ENCODE measurements around the gene NCAM1. TPM values are rescaled to one million over a fixed set of nuclear protein-coding genes. Genes with fewer than 3 reads are reported as not detected.

The NCAM1 gene
- total and polyA plus RNA-seq, 2 donors from 2014 or later, result 1.7 to 3.0 TPM

DNA sequence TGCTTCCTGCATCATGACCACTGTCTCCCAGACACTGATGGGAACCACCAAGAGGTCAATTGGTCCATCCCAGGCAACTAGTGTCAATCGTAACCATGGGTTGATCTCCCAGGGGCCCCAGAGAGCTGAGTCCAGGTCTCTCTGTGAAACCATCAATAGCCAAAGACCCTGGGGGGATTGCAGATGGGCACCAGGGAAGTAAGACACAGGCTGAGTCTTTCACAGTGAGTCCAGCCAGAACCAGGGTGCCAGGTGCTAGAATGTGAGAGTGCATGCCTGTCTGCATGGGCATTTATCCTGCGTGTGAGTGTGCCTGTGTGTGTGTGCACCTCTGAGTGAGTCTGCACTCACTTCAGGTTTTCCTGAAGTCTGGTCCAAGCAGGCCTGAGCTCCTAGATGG lies 307.9 kb downstream of the NCAM1 start:
- H3K27ac ChIP-seq (ENCODE audit: low read depth in 2 of 2, low read length in 2 of 2), result no peak overlapping the region
- H3K27me3 ChIP-seq (ENCODE audit: control insufficient read depth, insufficient read depth, low read length), result no peaks in the 10 kb centered on the region
- no peaks in the 10 kb centered on the region for H3K4me1 ChIP-seq (ENCODE audit: control insufficient read depth in 2 of 3, insufficient read depth in 2 of 3, low read depth in 1 of 3, low read length in 3 of 3)
- no peak overlapping the region for H3K9ac ChIP-seq (ENCODE audit: low read length in 3 of 3)
- no peaks in the 10 kb centered on the region for H3K36me3 ChIP-seq (ENCODE audit: control insufficient read depth in 2 of 3, insufficient read depth in 3 of 3, low read length in 3 of 3)
- intact Hi-C loops (cut with DNase I), result no loop called here
- no peaks in the 10 kb centered on the region for H3K9me3 ChIP-seq (ENCODE audit: control insufficient read depth in 2 of 3, insufficient read depth in 1 of 3, low read length in 3 of 3)
- TF ChIP-seq, protein P1, sequence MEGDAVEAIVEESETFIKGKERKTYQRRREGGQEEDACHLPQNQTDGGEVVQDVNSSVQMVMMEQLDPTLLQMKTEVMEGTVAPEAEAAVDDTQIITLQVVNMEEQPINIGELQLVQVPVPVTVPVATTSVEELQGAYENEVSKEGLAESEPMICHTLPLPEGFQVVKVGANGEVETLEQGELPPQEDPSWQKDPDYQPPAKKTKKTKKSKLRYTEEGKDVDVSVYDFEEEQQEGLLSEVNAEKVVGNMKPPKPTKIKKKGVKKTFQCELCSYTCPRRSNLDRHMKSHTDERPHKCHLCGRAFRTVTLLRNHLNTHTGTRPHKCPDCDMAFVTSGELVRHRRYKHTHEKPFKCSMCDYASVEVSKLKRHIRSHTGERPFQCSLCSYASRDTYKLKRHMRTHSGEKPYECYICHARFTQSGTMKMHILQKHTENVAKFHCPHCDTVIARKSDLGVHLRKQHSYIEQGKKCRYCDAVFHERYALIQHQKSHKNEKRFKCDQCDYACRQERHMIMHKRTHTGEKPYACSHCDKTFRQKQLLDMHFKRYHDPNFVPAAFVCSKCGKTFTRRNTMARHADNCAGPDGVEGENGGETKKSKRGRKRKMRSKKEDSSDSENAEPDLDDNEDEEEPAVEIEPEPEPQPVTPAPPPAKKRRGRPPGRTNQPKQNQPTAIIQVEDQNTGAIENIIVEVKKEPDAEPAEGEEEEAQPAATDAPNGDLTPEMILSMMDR (IDR thresholded peaks at IDR 0.05; ENCODE audit: borderline replicate concordance, extremely low read depth, insufficient read depth), result no peak
- H3K4me3 ChIP-seq (ENCODE audit: low read length in 3 of 3), result no peak overlapping the region
- DNase-seq (no peak), FAIRE-seq (no peak)

DNA sequence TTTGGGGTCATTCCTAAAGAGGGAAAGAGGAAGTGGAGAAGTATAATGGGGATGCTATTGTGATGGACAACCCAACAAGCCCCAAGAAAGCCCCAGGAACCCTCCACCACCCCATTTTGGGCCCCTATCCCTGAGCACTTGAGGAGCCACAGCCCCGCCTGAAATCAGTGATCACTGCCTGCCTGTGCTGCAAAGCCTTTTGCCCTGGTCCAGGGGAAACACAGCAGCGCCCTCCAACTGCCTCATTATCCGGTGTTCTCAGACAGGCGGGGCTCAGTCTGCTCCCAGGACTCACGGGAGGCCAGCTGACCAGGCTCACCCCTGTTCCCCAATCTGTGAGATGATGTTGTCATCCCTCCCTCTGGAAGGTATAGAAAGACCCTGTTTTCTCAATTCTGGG lies 308.4 kb downstream of the NCAM1 start:
- intact Hi-C loops (cut with DNase I), result no loop called here
- Histone ChIP-seq H3K9ac (ENCODE audit: low read length in 3 of 3) (no peak overlapping the region), H3K9me3 (ENCODE audit: control insufficient read depth in 2 of 3, insufficient read depth in 1 of 3, low read length in 3 of 3) (no peaks in the 10 kb centered on the region), H3K27me3 (ENCODE audit: control insufficient read depth, insufficient read depth, low read length) (no peaks in the 10 kb centered on the region), H3K36me3 (ENCODE audit: control insufficient read depth in 2 of 3, insufficient read depth in 3 of 3, low read length in 3 of 3) (no peaks in the 10 kb centered on the region), H3K4me1 (ENCODE audit: control insufficient read depth in 2 of 3, insufficient read depth in 2 of 3, low read depth in 1 of 3, low read length in 3 of 3) (no peaks in the 10 kb centered on the region), H3K4me3 (ENCODE audit: low read length in 3 of 3) (no peak overlapping the region), H3K27ac (ENCODE audit: low read depth in 2 of 2, low read length in 2 of 2) (no peak overlapping the region)
- TF ChIP-seq, protein P1 (IDR thresholded peaks at IDR 0.05; ENCODE audit: borderline replicate concordance, extremely low read depth, insufficient read depth), result no peak
- DNase-seq (no peak), FAIRE-seq (no peak)

DNA sequence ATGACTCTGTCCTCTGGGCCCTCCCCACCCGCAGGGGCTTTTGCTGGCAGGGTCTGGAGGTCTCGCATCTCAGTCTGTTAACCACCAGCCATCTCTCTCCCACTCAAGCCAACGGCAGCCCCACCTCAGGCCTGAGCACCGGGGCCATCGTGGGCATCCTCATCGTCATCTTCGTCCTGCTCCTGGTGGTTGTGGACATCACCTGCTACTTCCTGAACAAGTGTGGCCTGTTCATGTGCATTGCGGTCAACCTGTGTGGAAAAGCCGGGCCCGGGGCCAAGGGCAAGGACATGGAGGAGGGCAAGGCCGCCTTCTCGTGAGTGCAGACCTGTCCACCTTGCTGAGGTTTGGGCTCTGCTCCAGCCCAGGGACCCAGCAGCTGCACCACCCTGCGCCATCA lies 308.9 kb downstream of the NCAM1 start:
- intact Hi-C loops (cut with DNase I), result no loop called here
- no peak for DNase-seq
- no peak for FAIRE-seq
- TF ChIP-seq, protein P1 (IDR thresholded peaks at IDR 0.05; ENCODE audit: borderline replicate concordance, extremely low read depth, insufficient read depth), result no peak
- Histone ChIP-seq H3K27me3 (ENCODE audit: control insufficient read depth, insufficient read depth, low read length) (no peaks in the 10 kb centered on the region), H3K27ac (ENCODE audit: low read depth in 2 of 2, low read length in 2 of 2) (no peak overlapping the region), H3K4me1 (ENCODE audit: control insufficient read depth in 2 of 3, insufficient read depth in 2 of 3, low read depth in 1 of 3, low read length in 3 of 3) (no peaks in the 10 kb centered on the region), H3K4me3 (ENCODE audit: low read length in 3 of 3) (no peak overlapping the region), H3K9me3 (ENCODE audit: control insufficient read depth in 2 of 3, insufficient read depth in 1 of 3, low read length in 3 of 3) (no peaks in the 10 kb centered on the region), H3K36me3 (ENCODE audit: control insufficient read depth in 2 of 3, insufficient read depth in 3 of 3, low read length in 3 of 3) (no peaks in the 10 kb centered on the region), H3K9ac (ENCODE audit: low read length in 3 of 3) (no peak overlapping the region)

DNA sequence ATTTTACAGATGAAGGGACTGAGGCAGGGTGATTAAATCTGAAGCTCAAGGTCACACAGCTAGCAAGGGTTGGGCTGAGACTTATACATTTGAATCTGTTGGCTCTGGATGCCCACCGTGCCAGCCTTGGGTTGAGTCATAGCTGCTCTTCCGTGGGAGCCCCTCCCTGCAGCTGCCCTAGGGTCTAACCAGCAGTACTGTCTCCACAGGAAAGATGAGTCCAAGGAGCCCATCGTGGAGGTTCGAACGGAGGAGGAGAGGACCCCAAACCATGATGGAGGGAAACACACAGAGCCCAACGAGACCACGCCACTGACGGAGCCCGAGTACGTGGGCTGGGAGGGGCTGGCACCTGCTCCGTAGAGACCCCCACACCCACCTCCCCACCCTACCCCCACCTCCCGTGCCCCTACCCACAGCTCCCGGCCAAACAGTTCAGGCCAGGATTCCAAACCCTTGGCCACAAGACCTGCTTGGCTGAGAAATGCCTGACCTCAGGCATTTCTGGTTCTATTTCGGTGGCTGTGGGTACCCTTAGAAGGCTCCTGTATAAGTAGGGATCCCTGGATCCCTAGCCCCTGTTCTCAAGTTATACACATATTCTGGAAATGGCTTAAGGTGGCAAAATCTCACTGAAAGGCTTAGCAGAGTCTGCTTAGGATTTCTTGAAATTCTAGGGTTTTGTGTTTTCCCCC lies 310.5 kb downstream of the NCAM1 start:
- no peak overlapping the region for H3K9ac ChIP-seq (ENCODE audit: low read length in 3 of 3)
- no peak for DNase-seq
- H3K27me3 ChIP-seq (ENCODE audit: control insufficient read depth, insufficient read depth, low read length), result no peaks in the 10 kb centered on the region
- H3K36me3 ChIP-seq (ENCODE audit: control insufficient read depth in 2 of 3, insufficient read depth in 3 of 3, low read length in 3 of 3), result no peaks in the 10 kb centered on the region
- H3K27ac ChIP-seq (ENCODE audit: low read depth in 2 of 2, low read length in 2 of 2), result no peak overlapping the region
- TF ChIP-seq, protein P1 (IDR thresholded peaks at IDR 0.05; ENCODE audit: borderline replicate concordance, extremely low read depth, insufficient read depth), result no peak
- H3K9me3 ChIP-seq (ENCODE audit: control insufficient read depth in 2 of 3, insufficient read depth in 1 of 3, low read length in 3 of 3), result no peaks in the 10 kb centered on the region
- no peaks in the 10 kb centered on the region for H3K4me1 ChIP-seq (ENCODE audit: control insufficient read depth in 2 of 3, insufficient read depth in 2 of 3, low read depth in 1 of 3, low read length in 3 of 3)
- intact Hi-C loops (cut with DNase I), result no loop called here
- no peak for FAIRE-seq
- H3K4me3 ChIP-seq (ENCODE audit: low read length in 3 of 3), result no peak overlapping the region
